ENCODE results near the gene CYB561A3.

The CYB561A3 gene

DNA sequence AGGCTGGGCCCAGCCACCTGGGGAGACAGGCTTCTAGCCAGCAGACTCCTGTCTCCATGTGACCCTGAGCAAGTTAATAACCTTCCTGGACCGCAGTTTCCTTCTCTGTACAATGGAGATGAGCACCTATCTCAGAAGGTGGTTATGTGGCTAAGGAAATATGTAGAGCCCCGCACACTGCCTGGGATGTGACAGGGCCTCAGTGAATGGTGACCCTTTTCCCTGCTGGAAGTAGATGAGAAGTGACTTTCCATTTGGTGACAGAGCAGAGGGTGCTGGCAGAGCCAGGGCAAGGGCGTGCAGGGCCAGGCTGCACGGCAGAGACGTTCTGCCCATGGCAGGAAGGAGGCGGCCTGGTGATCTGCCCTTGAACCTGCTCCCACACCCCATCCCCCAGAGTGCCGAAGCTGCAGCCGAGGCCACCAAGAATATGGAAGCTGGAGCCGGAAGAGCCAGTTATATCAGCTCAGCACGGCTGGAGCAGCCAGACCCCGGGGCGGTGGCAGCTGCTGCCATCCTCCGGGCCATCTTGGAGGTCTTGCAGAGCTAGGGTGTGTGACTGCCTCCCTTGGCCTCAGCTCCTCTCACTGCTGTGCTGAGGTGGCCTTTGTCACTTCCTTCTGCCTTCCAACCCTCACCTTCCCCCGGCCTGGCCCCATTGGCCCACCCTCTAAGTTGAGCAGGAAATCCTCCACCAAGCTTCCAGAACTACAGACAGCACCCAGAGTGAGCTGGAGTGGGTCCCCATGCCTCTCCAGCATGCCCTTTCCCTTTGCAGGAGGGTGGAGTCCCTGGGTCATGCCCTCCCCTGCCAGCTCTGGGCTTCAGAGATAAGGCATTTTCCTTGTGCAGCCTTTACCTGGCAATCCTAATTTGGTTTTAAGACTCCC, 15.5 kb downstream of the CYB561A3 start:
- DNase-seq (ENCODE audit: low read depth in 1 of 2, low spot score in 1 of 2): no peak

DNA sequence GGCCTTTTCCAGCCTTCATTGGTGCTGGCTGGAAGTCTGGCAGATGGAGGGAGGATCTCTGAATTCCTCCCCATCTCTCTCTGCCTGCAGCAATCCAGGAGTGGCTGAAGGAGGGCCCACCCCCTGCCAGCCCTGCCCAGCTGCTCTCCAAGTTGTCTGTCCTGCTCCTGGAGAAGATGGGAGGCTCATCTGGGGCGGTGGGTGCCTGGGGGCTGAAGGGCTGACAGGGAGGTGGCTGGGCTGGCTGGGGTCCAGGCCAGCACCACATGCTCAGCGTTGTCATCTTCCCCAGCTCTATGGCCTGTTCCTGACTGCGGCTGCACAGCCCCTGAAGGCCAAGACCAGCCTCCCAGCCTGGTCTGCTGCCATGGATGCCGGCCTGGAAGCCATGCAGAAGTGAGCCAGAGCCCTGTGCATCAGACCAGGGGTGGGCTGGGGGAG, 16.5 kb downstream of the CYB561A3 start:
- no peak for DNase-seq (ENCODE audit: low read depth in 1 of 2, low spot score in 1 of 2)

DNA sequence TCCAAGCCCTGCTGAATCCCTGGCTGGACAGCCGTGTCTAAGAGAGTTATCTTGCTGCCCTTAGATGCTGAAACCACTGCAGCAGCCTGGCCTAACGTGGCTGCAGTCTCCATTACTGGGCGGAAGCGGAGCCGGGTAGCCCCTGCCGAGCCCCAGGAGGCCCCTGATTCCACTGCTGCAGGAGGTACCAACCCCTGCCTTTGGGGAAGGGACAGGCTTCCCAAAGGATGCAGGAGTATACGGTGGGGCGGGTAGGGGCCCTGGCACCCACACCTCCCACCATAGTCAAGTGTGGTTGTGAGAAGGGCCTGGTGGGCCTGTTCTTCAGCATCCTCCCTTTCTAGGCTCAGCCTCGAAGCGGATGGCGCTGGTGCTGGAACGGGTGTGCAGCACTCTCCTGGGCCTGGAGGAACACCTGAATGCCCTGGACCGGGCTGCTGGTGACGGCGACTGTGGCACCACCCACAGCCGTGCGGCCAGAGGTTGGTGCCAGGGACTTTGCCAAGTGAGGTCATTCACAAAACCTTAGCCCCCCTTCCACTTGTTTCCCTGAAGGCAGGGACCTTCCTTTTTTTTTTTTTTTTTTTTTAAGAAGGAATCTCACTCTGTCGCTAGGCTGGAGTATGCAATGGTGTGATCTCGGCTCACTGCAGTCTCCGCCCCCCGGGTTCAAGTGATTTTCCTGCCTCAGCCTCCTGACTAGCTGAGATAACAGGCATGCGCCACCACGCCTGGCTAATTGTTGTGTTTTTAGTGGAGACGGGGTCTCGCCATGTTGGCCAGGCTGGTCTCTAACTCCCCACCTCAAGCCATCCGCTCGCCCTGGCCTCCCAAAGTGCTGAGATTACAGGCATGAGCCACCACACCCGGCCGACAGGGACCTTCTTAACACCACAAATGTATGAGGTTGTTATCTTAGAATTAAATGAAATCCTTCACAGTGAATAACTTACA, 17.6 kb downstream of the CYB561A3 start:
- DNase-seq (ENCODE audit: low read depth in 1 of 2, low spot score in 1 of 2): no peak

DNA sequence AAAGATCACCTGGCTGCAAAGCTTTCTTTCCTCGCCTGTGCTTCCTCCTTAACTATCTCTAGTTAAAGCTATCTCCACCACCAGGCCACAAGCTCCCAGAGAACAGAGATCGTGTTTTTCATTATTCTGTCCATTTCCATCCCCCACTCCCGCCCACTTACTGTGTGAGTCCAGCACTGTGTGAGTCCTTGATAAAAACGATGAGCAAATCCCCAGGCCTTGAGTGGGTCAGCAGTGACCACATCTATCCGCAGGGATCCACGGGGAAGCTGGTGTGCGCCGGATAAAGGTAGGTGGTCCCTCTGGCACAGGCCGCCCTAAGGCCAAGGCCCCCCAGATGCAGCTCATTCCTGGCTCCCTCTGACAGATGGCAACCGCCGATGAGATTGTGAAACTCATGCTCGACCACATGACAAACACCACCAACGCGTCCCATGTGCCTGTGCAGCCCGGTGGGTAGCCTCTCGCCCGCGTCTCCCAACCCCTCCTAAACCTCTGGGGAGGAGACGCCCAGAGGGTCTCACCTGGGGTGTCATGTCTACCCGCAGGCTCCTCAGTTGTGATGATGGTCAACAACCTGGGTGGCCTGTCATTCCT, 19.4 kb downstream of the CYB561A3 start:
- DNase-seq (ENCODE audit: low read depth in 1 of 2, low spot score in 1 of 2): no peak

DNA sequence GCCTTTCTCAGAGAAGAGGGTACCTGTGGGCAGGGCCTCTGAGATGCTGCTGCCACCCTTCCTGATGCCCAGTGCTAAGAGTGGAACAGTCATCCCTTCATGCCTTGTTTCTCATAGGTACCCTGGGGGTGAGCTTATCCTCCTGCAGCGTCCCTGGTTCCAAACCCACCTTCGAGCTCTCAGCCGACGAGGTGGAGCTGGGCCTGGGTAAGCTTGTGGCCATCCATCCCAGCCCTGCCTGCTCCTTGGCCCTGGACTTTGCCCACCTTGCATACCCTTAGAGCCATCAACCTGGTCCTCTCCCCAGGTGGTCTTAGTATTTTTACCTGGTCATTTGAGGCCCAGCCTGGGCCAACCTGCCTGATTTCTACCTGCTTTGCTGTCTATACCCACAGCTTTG, 20.0 kb downstream of the CYB561A3 start:
- DNase-seq (ENCODE audit: low read depth in 1 of 2, low spot score in 1 of 2): no peak

DNA sequence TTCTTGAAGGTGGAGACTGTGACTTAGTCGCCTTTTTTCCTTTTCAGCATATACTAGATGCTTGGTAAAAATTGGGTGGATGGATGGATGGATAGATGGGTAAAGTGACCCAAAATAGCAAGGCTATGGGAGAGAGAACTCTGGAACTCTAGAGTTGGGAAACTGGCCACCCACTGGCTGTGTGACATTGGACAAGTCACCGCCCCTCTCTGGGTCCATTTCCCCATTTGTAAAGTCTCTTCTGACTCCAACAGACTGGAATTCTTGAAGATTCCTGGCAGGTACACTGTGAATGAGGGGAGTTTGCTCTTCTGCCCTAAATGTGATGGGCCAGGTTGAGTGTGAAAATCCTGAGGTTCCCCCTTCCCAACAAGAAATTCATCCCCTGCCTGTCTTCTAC, 20.7 kb downstream of the CYB561A3 start:
- no peak for DNase-seq (ENCODE audit: low read depth in 1 of 2, low spot score in 1 of 2)

DNA sequence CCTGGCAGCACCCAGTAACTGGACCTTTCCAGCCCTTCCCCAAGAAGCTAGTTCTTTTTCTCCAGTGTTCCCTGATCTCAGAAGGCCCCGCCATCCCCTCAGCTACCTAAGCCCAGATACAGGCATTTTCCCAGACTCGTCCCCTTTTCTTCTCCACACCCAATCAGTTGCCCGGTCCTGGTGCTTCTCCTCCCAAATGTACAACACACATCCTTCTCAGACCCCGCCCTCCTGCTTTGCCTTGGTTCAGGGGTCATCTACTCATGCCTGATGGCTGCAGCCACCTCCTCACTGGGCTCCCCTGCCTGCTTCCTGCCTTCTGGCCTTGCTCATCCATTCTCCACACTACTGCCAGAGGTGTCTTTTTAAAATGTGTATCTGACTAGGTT, 22.2 kb downstream of the CYB561A3 start:
- DNase-seq (ENCODE audit: low read depth in 1 of 2, low spot score in 1 of 2): no peak

DNA sequence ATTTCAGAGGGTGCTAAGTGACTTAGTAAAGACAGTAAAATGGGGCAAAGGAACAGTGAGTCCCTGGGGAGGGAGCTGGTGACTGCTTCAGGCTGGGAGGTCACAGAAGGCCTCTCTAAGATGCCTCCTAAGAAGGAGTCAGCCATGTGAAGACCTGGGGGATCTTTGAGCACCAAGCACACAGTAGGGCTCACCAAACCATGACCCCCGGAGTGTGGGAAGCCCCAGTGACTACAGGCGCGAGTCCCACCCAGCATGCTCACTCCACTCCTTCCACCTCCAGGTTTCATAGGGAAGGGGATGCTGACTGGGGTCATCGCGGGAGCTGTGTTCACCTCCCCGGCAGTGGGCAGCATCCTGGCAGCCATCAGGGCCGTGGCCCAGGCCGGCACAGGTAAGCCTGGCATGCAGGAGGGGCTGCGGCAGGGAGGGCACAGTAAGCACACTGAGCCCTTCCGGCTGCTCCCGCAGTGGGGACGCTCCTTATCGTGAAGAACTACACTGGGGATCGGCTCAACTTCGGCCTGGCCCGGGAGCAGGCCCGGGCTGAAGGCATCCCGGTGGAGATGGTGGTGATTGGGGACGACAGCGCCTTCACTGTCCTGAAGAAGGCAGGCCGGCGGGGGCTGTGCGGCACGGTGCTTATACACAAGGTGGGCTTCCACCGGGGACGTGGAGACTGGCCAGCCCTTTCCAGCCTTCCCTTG, 22.7 kb downstream of the CYB561A3 start:
- DNase-seq (ENCODE audit: low read depth in 1 of 2, low spot score in 1 of 2): no peak

DNA sequence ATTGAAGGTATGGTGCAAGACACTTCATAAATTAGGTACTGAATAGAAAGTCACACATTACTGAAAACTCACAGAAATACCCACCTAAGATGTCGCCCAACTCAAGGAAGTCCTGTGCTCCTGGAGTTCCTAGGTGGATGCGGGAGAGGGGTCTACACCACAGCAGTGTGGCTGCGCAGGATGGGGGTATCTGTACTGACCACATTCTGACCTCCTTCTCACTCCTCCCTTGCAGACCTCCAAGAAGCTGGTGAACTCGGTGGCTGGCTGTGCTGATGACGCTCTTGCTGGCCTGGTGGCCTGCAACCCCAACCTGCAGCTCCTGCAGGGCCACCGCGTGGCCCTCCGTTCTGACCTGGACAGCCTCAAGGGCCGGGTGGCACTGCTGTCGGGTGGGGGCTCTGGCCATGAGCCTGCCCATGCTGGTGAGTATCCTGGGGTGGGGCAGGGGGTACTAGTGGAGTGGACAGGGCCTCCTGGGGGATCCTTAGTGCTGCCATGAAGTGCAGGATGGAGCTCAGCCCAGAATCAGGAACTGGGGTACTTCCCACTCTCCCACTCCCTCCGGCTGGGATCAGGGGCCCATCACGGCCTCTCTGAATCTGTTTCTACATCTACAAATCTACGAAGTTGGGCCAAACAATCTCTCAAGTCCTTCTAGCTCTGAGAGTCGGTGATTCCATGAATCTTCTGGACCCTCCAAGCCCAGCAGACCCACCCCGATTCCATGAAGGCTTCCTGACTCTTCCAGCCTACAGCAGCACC, 23.8 kb downstream of the CYB561A3 start:
- no peak for DNase-seq (ENCODE audit: low read depth in 1 of 2, low spot score in 1 of 2)

DNA sequence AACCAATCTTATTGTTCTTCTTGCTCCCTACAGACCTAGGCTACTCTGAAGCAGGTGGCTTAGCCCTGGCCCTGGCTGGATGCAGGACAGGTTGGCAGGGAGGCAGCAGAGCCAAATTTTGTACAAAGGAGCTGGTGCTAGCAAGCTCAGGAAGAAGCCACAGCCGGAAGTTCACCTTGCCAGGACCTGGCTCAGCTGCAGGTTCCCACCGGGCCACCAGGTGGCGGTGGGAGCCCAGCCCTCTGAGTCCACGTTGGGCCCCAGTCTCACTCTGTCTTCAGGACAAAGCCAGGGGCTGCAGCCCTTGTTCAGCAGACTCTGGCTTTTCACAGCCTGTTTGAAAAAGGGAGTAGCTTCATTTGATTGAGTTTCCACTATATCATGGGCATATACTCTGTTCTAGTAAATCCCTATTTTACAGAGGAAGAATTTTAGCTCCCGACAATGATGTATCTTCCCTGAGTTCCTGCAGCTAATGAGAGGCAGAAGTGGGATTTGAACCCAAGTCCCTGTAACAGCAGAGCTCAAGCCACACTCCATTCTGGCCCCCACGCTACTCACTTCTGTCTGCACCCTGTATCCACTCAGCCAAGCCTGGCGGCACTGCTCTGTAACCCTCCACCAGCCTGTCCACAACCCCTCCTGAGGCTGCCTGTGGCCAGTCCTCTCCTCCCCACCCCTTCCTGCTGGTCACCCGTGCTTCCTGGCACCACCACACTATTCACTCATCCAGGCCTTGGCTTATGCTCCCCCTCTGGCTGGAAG, 25.3 kb downstream of the CYB561A3 start:
- DNase-seq (ENCODE audit: low read depth in 1 of 2, low spot score in 1 of 2): peak; percentile 63 to 73

DNA sequence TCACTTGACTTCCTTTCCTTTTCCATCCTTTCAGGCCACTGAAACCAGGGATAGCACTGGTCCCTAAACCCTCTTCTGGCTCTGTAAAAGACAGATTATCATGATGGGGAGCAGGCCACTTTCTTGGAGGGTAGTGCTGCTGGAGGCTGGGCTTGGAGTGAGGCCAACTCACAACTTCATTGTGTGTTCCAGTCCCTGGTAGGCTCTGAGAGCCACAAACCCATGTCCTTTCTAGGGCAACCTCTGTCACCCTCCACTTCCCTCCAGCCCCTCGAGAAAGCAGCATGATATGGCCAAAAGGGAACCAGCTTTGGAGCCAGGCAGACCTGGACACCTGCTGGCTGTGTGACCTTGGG, 26.3 kb downstream of the CYB561A3 start:
- no peak for DNase-seq (ENCODE audit: low read depth in 1 of 2, low spot score in 1 of 2)

DNA sequence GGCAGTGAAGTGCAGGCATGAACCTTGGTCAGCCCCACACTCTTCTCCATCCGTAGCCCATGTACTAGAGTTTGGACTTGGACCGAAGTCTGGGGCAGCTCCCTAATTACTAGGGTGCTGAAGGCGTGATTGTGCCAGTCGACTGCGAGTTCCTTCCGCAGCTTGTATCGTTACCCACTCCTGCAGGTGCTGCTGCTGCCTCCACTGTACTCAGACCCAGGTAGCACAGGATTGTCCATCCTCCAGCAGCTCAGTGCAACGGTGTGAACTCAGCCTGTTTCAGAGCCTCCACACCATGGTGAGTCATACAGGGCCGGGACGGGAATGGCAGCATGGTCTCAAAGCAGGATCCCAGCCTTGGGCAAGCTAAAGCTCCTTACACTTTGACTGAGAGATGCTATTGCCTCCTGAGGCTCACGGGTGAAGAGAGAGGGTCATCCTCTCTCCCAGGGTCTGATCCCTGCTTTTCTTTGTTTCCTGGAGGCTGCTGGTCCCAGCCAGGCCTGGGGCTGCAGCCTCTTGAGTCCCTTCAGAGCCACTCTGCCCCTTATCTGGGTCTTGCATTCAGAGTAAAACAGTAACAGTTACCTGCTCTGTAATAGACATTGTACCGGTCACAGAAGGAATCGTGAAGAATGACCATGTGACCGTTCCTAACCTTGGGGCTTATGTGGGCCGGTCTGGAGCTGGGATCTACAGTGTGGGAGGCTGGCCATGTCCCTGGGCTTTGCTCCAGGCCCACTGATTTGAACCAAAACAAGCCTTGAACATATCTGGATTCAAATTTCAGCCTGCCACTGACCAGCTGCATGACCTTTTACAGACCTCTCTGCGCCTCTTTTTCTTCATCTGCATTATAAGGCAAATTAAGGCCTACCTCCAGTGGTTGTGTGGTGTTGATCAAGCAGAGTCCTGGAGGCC, 27.0 kb downstream of the CYB561A3 start:
- no peak for DNase-seq (ENCODE audit: low read depth in 1 of 2, low spot score in 1 of 2)

DNA sequence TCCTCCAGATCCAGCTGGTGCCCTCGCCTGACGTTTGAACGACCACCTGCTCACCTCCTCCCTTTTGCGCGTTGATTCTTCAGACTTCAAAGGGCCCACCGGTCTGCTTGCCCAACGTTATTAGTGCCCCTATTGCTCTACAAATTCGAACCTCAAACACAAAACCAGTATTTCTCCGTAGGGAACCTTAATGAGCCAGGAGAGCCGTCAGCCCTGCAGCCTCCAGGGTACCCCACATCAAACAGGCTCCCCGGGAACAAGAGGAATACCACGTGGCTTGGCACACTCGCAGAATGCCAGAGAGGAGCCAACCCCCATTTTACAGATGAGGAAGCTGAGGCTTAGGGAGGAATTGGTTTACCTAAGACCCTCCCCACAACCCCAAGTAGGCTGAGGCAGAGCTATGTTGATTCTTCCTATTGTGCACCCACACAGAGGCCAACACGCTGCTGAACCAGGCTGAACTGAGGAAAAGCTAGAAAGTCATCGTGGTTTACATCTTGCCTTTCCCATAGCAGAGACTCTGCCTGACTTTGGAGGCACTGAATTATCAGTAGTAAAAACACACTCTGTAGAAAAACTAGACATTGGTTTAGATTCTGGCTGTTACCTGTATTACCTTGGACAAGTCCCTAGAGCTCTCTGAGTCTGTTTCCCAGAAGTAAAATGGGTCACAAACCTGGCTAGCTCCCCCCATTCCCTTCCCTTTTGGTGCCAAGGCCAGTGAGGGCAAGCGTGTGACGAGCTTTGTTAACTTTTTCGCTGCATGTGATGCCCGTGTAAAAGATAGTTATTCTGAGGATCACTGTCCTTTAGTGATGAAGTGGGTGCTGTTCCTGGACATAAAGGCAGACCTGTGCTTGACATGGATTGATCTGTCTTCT, 27.9 kb downstream of the CYB561A3 start:
- no peak for DNase-seq (ENCODE audit: low read depth in 1 of 2, low spot score in 1 of 2)

DNA sequence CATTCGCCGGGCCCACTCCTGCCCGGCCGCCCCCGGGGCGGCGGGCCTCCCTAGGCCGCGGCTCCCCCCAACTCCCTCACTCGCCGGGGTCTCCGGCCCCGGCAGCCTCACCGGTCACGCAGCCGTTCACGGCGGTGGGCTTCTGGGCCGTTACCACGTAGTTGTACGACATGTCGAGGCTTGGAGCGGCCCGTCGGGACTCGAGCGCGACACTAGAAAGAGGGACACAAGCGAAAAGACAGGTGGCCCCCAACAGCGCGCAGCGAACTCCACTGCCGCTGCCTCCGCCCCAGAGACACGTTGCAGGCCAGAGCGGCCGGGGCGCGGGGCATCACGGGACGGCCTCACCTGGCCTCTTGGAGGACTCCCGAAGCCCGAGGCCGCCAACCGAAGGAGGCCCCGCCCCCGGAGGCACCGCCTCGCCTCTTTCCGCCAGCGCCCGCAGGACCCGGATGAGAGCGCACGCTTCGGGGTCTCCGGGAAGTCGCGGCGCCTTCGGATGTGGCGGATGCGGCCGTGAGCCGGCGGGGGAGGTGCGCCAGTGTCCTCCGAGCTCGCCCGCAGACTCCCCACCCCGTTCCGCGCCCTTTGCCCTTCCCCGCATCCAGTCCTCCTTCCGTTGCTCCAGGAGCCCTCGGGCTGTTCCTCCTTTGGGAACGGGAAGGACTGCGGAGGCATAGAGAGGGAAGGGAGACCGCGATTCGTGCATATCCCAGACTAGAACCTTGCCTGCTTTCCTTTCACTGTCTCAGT, 28.7 kb downstream of the CYB561A3 start, which contains the start of the genes DDB1 and TKFC:
DDB1 (minus strand) TSS at position 309 of the 753 bp plus-strand sequence; CDS start at position 172, 137 bp downstream.
TKFC (plus strand) TSS at position 432 of the 753 bp plus-strand sequence. CDS start 1,501 bp downstream, outside the sequence.
- DNase-seq (ENCODE audit: low read depth in 1 of 2, low spot score in 1 of 2): peak; percentile 91 to 96

DNA sequence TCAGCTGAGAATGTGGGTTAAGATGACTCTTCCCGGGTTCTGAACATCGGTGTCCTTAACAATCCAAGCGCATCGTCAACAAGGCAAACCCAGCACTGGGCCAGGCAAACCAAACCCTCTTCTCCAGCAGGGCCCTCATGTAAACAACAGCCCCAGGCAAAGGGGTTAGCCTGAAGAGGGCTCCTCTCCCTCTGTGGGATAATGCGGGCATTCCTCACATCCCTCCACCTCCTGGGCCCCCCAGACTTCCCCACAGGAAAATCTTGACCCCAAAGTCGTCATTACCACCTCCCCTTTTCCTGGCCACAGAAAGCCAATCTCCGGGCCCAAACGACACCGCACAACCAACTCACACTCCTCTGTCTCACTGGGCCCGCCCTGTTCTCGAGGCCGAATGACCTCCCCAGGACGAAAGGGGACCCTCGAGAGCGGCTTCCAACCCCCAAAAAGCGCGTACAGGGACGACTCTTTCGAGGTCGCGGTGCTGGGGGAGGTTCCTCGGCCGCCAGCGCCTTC, 29.3 kb downstream of the CYB561A3 start:
- no peak for DNase-seq (ENCODE audit: low read depth in 1 of 2, low spot score in 1 of 2)

DNA sequence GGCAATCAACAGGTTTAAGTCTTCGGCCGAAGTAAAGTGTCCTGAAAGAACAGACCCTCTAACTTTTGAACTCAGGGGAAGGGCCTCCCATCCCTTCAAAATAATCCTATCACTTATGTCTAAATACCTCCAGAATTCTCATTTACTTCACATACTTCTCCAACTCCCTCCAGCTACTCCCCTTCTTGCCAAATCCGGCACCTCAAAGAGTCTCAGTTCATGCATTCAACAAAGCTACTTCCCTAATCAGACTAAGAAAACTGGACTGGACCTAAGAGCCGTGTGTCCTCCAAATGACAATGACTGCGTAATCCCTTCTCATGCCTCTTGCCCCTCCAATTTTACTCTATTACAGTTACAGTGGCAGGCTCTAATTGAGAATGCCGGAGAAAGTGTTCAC, 30.0 kb downstream of the CYB561A3 start:
- DNase-seq (ENCODE audit: low read depth in 1 of 2, low spot score in 1 of 2): no peak

Data from activated T-helper 1 cell treated with anti-CD3 and anti-CD28 coated beads, Interleukin-2, amount 50 U/mL, for 16 hours (primary cell).